Fibroblast of the conjunctiva (primary cell): ENCODE results near the gene MCTP2.

Source experiments
- DNase-seq: peaks from one replicate; pipeline ENCODE4 v3.0.0-alpha.2; 2010; ENCODE audit warnings: low read depth

Gene MCTP2

GRCh38 chr15:94398001-94398400 is 166.6 kb downstream of the MCTP2 start:
- DNase-seq, result no peak

GRCh38 chr15:94400526-94401298 is 169.4 kb downstream of the MCTP2 start:
- DNase-seq, result no peak

- DNase-seq, result no peak
Observed at GRCh38 chr15:94403331-94403730, 172.0 kb downstream of the MCTP2 start.

GRCh38 chr15:94404733-94405283 is 173.4 kb downstream of the MCTP2 start:
- no peak for DNase-seq

- no peak for DNase-seq
Observed at GRCh38 chr15:94411285-94411684, 179.9 kb downstream of the MCTP2 start.

GRCh38 chr15:94411846-94412245 is 180.5 kb downstream of the MCTP2 start:
- DNase-seq, result no peak

- DNase-seq, result peak; percentile 10
Observed at GRCh38 chr15:94412979-94413746, 181.8 kb downstream of the MCTP2 start.

GRCh38 chr15:94414916-94415315 is 183.6 kb downstream of the MCTP2 start:
- DNase-seq, result no peak

- no peak for DNase-seq
Observed at GRCh38 chr15:94416267-94416666, 184.9 kb downstream of the MCTP2 start.

- no peak for DNase-seq
Observed at GRCh38 chr15:94416820-94417219, 185.5 kb downstream of the MCTP2 start.

- no peak for DNase-seq
Observed at GRCh38 chr15:94417501-94418293, 186.3 kb downstream of the MCTP2 start.

GRCh38 chr15:94421706-94422105 is 190.3 kb downstream of the MCTP2 start:
- no peak for DNase-seq

- no peak for DNase-seq
Observed at GRCh38 chr15:94432279-94432678, 200.9 kb downstream of the MCTP2 start.

GRCh38 chr15:94439158-94439557 is 207.8 kb downstream of the MCTP2 start:
- DNase-seq, result no peak

GRCh38 chr15:94441760-94442159 is 210.4 kb downstream of the MCTP2 start:
- no peak for DNase-seq

- DNase-seq, result no peak
Observed at GRCh38 chr15:94442480-94442879, 211.1 kb downstream of the MCTP2 start.

GRCh38 chr15:94443186-94443585 is 211.8 kb downstream of the MCTP2 start:
- no peak for DNase-seq

GRCh38 chr15:94445566-94446160 is 214.3 kb downstream of the MCTP2 start:
- DNase-seq, result no peak

- DNase-seq, result no peak
Observed at GRCh38 chr15:94446441-94446840, 215.1 kb downstream of the MCTP2 start.

- DNase-seq, result no peak
Observed at GRCh38 chr15:94451466-94451865, 220.1 kb downstream of the MCTP2 start.

GRCh38 chr15:94453227-94453988 is 222.0 kb downstream of the MCTP2 start:
- DNase-seq, result no peak
